HCT116 (cell line): Measurements from ENCODE around the gene ENTPD8.

ENCODE experiments used
- EGR1 ChIP-seq: IDR thresholded peaks from 2 replicates; pipeline ENCODE4 v1.6.1; 2012; ENCODE audit warnings: low read depth
- EZH2phosphoT487 ChIP-seq: fragments of 200-600 bp; IDR thresholded peaks from 2 replicates; pipeline ENCODE4 v1.6.1; 2018; ENCODE audit warnings: antibody characterized with exemption, borderline replicate concordance
- MAX ChIP-seq: IDR thresholded peaks from 2 replicates; pipeline ENCODE4 v1.6.1; 2012
- POLR2A ChIP-seq: IDR thresholded peaks from 2 replicates; pipeline ENCODE4 v1.7.0; 2011; ENCODE audit warnings: borderline replicate concordance; ENCODE audit not compliant: insufficient read depth, insufficient read length; ENCODE audit errors: extremely low read depth
- POLR2AphosphoS5 ChIP-seq: IDR thresholded peaks from 2 replicates; pipeline ENCODE4 v1.6.1; 2011; ENCODE audit warnings: mild to moderate bottlenecking, low read depth, low read length, moderate library complexity
- REST ChIP-seq: IDR thresholded peaks from 2 replicates; pipeline ENCODE4 v1.6.1; 2012; ENCODE audit warnings: low read depth
- SIN3A ChIP-seq: IDR thresholded peaks from 2 replicates; pipeline ENCODE4 v1.6.1; 2012; ENCODE audit warnings: low read depth
- SP1 ChIP-seq: IDR thresholded peaks from 2 replicates; pipeline ENCODE4 v1.6.1; 2012; ENCODE audit warnings: low read depth
- SRF ChIP-seq: IDR thresholded peaks from 2 replicates; pipeline ENCODE4 v1.6.1; 2012; ENCODE audit warnings: low read depth
- YY1 ChIP-seq: IDR thresholded peaks from 2 replicates; pipeline ENCODE4 v1.6.1; 2011; ENCODE audit warnings: low read length, low read depth, moderate library complexity, mild to moderate bottlenecking; ENCODE audit not compliant: insufficient replicate concordance; ENCODE audit errors: extremely low read depth
- TF ChIP-seq, protein P1 (sequence below), 3 experiments: fragments of 200-600 bp in 1 of 3; sonication (generic) in 1 of 3; IDR thresholded peaks in 2 of 3; conservative IDR thresholded peaks in 1 of 3; 2 replicates each; pipeline ENCODE4 v1.5.1; 2012 to 2017; ENCODE audit warnings: low read depth in 2 of 3, low read length in 2 of 3, antibody characterized with exemption in 1 of 3, borderline replicate concordance in 1 of 3, control low read depth in 1 of 3, mild to moderate bottlenecking in 1 of 3, mixed read lengths in 1 of 3, mixed run types in 1 of 3, moderate library complexity in 1 of 3; ENCODE audit not compliant: insufficient read depth in 1 of 3
- TF ChIP-seq, protein P2 (sequence below): IDR thresholded peaks from 2 replicates; pipeline ENCODE4 v1.6.1; 2012

DNA sequence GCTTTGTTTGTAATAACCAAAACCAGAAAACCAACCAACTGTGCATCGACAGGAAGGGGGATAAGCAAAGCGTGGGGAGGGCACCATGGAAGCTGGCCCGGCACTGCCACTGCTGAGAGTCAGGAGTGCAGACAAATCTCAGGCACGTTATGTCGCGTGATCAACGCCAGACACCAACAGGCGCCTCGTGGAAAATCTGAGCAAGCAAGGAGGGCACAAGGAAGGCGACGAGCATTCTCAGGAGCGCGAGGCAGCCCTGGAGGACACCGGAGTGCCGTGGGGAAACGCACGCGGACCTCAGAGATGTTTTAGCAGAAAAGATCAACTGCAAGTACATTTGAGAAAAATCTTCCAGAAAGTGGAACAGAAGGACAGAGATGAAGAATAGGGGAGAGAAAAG is 33.1 kb upstream of the ENTPD8 start:
- no peak for TF ChIP-seq POLR2AphosphoS5
- TF ChIP-seq POLR2A, result no peak
- TF ChIP-seq, protein P1, sequence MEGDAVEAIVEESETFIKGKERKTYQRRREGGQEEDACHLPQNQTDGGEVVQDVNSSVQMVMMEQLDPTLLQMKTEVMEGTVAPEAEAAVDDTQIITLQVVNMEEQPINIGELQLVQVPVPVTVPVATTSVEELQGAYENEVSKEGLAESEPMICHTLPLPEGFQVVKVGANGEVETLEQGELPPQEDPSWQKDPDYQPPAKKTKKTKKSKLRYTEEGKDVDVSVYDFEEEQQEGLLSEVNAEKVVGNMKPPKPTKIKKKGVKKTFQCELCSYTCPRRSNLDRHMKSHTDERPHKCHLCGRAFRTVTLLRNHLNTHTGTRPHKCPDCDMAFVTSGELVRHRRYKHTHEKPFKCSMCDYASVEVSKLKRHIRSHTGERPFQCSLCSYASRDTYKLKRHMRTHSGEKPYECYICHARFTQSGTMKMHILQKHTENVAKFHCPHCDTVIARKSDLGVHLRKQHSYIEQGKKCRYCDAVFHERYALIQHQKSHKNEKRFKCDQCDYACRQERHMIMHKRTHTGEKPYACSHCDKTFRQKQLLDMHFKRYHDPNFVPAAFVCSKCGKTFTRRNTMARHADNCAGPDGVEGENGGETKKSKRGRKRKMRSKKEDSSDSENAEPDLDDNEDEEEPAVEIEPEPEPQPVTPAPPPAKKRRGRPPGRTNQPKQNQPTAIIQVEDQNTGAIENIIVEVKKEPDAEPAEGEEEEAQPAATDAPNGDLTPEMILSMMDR (IDR thresholded peaks at IDR 0.05 in 2 of 3, conservative IDR thresholded peaks at IDR 0.05 in 1 of 3; ENCODE audit: borderline replicate concordance in 1 of 3, insufficient read depth in 1 of 3, low read depth in 2 of 3, low read length in 2 of 3), result no peak
- no peak for TF ChIP-seq REST
- no peak for TF ChIP-seq SP1
- no peak for TF ChIP-seq MAX
- TF ChIP-seq EZH2phosphoT487, result no peak
- TF ChIP-seq YY1, result no peak
- TF ChIP-seq SIN3A, result no peak
- TF ChIP-seq EGR1, result no peak
- TF ChIP-seq, protein P2, sequence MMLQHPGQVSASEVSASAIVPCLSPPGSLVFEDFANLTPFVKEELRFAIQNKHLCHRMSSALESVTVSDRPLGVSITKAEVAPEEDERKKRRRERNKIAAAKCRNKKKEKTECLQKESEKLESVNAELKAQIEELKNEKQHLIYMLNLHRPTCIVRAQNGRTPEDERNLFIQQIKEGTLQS, result no peak
- TF ChIP-seq SRF, result no peak
